Amniotic epithelial cell (primary cell): ENCODE data around the gene CRACR2B.

Source experiments
- DNase-seq: peaks from one replicate; pipeline ENCODE4 v3.0.0-alpha.2; 2010; ENCODE audit warnings: low read depth

Gene CRACR2B

DNA sequence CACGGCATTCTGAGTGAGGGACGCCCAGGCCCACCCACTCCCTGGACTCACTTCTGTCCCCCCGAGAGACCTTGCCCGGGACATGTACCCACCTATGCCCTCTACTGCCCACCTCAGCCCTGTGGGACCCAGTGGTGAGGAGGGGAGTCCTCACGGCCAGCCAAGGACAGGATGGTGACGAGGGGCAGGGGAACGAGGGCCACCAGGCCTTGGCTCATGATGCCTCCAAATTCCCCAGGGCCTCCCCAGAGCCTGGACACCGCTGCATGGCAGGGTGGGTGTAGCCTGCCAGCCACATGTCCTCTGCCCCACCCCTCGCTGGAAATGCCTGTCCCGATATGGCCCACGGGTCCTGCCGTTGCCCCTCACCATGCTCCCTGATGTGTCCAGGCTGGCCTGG lies 41.1 kb downstream of the CRACR2B start:
- no peak for DNase-seq

- DNase-seq, result no peak
Measured at GRCh38 chr11:869399-870126, 41.8 kb downstream of the CRACR2B start.

DNA sequence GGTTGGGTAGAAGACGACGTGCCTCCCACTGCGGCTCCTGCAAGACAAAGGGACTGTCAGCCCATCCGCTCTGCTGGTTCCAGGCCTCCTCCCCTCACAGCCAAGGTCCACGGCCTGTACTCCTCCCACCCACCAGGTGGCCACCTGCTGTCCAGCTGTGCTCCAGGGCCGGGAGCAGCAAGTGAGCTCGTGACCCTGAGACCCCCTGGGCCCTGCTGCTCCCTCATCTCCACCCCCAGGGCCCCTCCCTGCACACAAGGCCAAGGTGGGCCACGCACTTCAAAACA lies 42.4 kb downstream of the CRACR2B start:
- DNase-seq, result no peak

GRCh38 chr11:870418-870817 lies 42.7 kb downstream of the CRACR2B start:
- DNase-seq, result no peak

- DNase-seq, result no peak
Measured at GRCh38 chr11:871472-871871, 43.8 kb downstream of the CRACR2B start.

- no peak for DNase-seq
Measured at GRCh38 chr11:872799-873198, 45.1 kb downstream of the CRACR2B start.

GRCh38 chr11:873706-874105 lies 46.0 kb downstream of the CRACR2B start:
- DNase-seq, result no peak

DNA sequence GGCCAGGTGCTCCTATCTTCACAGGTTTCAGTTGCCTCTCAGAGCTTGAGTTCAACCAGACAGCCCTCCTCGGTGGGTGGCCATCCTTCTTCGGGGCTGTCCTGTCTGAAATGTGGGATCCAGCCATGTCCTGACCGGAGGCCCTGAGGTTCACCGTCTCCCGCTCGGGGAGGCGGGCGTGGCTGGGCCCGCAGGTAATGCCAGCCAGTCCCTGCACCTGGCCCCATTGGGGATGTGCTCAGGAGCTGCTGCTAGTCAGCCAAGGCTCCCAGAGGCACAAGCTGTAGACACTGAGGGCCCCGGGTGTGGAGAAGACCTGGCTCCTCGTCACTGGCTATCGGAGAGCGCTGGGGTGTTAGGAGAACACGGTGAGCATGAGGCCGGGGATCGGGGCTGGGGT lies 47.5 kb downstream of the CRACR2B start:
- DNase-seq, result no peak

- no peak for DNase-seq
Measured at GRCh38 chr11:875769-876301, 48.1 kb downstream of the CRACR2B start.

DNA sequence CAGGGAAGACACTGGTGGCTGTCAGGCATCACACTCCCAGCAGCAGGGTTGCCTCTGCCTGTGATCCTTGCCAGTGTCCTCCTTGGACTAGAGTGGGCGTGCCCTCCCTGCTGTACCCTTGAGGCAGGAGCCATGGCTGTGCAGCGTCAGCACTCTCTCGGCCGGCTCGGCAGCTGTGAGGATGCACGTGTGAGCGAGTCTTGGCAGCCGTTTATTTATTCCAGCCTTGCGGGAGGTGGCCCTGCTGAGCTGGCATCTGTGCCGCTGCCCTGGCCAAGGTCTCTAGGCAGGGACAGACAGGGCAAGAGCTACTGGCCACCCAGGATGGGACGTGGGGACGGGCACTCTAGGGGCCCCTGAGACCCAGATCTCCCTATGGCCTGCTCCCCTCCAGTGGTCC lies 48.8 kb downstream of the CRACR2B start:
- no peak for DNase-seq

GRCh38 chr11:877565-877964 lies 49.8 kb downstream of the CRACR2B start:
- DNase-seq, result no peak

GRCh38 chr11:880447-880846 lies 52.7 kb downstream of the CRACR2B start:
- no peak for DNase-seq
